Activated CD4-positive, alpha-beta T cell treated with anti-CD3 and anti-CD28 coated beads, Interleukin-2, Interleukin-6, amounts not matched to agents 100 ng/mL and 50 ng/mL, durations not matched to agents 16 hours and 8 hours (primary cell): ENCODE results near the gene MXD1.
"Not testable (repeated sequence)": the region's sequence is repeated elsewhere in the genome, so short reads cannot be mapped to it uniquely, and the experiment has no call there.

ENCODE experiments used
- DNase-seq: peaks from one replicate; pipeline ENCODE4 v3.0.0-alpha.2; 2020

The MXD1 gene

DNA sequence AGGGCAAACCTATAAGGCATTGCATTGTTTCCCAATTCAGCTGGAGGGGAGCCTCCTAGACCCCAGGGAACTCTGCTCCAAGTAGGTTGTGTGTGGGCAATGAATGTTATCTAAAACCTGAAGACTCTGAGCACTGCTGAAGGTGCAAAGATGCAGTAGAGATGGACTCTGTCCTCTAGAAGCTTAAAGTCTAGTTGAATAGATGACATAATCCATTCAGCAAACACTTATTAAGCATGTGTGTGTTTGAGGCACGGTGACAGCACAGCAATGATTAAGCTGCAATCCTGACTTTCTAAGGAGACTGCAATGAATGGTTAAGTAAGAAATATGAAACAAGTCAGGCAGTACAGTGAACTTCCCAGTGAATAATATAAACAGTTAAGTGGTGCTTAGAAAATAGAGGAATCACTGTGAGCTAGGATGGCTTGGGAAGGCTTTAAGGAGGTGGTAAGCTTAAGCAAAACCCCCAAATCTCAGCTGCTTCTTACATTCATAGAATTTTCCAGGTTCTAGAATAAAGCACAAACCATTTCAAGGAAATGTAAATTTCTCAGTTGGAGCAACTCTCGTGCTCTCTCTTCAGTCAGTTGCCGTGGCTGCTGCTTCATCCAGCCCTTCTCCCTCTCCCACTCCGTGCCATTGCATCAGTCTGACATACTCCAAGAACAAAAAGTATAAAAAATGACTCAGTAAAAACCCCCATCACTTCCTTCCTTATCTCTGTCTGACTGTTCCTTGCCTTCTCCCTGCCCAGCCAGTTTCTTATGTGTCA lies 19.1 kb downstream of the MXD1 start:
- DNase-seq, result peak; percentile 68

DNA sequence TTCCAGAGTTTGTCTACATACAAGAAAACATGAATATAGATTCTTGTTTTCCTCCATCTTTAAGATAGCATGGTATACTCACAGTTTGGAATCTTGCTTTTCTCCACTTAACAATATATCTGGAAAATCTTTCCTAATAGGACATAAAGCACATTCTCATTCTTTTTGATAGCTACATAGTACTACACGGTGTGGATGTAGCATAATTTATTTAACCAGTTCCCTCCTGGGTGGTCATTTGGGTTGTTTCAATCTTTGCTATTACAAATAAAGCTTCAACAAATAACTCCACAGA lies 19.7 kb downstream of the MXD1 start:
- DNase-seq, result no peak

DNA sequence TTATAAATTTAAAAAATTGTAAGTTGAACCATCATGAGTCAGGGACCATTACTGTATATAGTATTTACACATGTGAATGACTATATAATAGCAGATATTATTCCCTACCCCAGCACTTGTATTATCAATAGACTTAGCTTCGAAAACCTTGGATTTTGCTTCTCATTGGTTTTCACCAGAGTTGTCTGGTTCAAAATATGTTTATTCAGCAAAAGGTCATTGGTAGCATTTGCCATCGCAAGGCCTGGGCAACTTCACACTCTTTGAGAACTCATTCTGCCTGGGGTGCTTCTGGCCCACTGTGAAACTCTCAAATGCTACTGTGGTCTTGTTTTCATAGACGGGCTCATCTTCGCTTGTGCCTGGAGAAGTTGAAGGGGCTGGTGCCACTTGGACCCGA lies 20.1 kb downstream of the MXD1 start:
- DNase-seq, result no peak

DNA sequence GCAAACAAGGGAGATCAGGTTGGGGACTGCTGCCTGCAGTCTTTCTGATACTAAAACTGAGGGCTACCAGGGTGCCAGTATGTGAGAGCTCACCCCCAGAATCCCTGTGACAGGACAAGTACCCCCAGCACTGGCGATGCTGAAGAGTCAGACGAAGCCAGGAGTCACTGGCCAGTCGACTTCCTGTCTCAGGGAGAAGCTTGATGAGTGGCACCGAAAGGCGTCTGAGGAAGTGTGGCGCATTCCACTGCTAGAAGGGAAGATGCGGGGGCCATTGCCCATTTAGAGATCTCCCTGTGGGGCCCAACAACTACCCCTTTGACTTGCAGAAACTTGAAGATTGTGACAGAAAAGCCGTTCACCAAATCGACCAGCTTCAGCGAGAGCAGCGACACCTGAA lies 22.0 kb downstream of the MXD1 start:
- DNase-seq, result no peak

DNA sequence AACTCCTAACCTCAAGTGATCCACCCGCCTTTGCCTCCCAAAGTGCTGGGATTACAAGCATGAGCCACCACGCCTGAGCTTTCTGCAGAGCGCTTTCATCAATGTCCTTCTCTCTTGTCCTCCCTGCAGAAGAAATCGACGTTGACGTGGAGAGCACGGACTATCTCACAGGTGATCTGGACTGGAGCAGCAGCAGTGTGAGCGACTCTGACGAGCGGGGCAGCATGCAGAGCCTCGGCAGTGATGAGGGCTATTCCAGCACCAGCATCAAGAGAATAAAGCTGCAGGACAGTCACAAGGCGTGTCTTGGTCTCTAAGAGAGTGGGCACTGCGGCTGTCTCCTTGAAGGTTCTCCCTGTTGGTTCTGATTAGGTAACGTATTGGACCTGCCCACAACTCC lies 23.1 kb downstream of the MXD1 start:
- no peak for DNase-seq

DNA sequence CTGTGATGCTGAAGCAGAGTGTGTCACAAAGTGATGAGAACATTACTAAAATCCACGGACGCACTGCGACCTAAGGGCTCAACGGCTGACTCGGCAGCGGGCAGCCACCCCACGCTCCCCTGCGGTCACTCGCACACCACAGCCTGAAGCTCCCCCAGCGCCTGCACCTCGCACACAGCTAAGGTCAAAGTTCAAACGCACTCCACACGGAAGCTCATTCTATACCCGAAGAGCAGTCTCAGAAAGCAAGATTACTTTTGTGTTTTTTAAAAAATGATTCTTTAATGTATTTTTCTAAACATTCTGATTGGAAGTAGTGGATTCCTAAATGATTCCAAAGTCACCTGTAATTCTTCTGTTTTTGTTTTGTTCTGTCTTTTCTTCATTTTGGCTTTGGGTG lies 24.8 kb downstream of the MXD1 start:
- no peak for DNase-seq

DNA sequence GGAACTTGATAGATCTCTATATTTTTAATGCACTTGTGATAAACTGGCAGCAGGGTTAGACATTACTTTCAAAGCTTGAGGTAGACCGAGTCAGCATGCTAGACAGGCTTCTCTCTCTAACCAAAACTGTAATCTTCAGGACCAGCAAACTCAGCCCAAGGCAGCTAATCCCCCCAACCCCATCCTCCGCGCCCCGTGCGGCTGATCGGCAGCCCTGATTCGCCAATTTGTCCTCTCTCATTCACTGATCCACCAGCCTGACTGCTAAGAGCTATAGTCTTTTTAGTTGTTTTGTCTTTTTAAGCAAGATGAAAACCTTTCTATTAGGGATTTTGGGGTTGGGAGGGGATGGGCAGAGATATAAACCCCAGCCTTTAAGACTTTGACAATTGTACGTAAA lies 25.8 kb downstream of the MXD1 start:
- no peak for DNase-seq

DNA sequence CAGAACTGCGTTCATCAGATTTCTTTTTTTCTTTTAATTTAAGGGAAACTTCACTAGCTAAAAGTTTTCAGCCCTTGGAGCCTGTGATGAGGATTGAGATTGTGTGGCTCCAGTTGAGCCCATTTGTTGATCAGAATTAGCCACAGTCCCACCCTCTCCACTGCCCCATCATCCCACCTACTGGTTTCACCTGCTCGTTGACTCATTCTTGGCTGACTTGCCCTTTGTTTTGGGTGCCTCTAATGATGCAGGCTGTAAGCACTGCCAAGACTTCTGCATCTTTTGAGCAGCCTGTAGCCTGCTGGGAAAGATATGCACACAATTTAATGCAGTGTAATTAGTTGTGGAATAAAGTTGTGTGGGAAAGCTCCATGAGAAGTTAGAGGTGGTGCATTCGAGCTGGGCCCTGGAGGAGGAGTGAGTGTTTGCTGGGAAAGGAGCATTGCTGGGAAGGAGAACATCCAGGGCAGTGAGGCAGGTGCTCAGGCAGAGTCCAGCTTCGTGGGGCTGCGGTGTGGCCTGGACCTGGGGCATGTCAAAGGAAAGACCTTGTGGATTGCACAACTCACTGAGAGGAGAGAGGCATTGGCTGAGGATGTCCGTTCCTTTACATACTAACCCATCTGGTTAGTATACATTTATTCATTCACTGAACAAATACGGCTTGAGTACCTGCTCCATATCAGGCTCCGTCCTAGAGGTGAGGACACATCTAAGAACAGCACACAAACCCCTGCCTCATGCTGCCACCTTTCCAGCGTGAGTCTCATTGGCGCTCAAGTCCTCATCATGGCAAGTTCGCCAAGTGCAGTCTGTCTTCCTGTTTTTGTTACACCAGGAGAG lies 28.3 kb downstream of the MXD1 start:
- DNase-seq, result no peak

DNA sequence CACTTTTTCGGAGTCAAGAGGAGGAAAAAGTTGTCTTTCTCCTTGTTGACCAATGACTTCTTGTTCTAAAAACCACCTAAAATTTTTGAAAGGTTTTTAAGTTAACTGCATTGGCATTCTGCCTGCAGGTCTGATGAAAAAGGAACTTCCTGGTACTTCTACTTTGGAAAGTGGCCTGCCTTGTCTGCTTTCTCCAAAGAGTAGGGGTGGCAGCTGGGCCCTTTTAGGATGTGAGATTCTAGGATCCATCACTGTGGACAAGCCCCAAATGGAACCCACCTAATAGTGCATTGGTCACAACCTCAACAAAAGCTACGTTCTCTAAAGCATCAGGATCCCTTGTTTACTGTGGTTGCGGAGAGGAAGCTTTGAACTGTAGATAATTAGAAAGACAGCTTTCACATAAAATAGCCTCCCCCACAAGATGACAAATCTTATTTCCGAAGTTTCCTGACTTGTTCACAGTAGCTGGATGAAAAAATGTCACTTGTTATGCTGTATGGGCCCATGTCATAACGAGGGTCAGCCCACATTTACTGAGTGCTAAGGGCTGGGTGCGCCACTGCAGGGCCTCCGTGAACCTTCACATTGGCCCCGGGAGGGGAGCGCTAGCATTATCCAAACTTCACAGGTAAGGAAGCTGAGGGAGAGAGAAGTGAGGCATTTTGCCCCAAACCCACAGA lies 29.1 kb downstream of the MXD1 start:
- no peak for DNase-seq

DNA sequence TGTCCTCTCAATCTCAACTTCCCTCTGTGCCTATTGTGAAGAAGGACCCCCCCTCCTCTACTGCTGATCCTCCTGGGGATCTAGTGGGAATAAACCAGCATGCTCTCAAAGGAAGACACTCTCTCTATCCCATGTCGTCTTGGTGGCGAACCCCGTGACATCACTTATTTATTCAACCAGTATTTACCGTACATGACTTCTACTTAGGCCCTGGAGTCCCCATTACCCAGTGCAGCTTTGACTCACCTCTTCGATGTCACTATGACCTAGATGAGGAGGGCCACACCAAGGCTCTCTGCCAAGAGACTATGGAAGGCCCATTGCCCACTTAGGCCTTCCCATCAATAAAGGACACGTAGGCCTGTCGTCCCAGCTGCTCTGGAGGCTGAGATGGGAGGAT lies 29.8 kb downstream of the MXD1 start:
- no peak for DNase-seq

DNA sequence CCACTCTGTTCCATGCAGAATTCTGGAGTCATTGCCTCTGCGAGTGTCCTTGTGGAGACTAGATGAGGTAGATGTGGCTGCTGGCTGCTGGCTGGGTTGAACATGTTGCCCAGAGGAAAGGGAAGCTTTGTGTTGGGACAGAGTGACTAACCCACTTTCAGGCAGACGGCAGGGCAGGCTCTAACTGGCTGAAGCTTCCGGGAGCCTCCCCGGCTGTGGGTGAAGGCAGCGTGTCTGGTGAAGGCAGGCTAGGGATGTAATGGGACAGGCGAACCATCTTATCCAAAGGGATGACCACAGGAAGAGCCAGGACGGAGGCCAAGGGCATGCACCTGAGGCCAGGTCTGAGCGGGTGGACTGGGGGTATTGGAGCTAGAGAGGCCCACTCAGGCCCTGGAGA lies 30.5 kb downstream of the MXD1 start:
- DNase-seq, result peak; percentile 30

DNA sequence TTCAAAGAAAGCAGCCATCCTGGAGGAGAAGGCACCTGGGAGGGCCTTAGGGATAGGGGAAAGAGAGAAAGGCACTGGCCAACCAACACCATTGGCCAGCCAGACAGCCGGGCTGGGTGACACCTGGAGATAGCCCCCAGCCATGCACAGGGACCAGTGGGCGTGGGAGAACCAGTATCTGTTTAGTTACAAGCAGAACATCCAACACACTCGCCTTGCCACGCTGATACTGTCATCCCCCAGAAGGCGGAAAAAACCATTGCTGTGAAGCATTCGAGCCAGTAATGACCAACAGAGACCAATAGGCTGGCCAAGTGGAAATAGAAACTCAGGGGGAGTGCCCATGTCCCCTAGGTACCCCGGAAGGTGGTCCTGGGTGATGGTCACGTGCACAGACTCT lies 31.0 kb downstream of the MXD1 start:
- no peak for DNase-seq

DNA sequence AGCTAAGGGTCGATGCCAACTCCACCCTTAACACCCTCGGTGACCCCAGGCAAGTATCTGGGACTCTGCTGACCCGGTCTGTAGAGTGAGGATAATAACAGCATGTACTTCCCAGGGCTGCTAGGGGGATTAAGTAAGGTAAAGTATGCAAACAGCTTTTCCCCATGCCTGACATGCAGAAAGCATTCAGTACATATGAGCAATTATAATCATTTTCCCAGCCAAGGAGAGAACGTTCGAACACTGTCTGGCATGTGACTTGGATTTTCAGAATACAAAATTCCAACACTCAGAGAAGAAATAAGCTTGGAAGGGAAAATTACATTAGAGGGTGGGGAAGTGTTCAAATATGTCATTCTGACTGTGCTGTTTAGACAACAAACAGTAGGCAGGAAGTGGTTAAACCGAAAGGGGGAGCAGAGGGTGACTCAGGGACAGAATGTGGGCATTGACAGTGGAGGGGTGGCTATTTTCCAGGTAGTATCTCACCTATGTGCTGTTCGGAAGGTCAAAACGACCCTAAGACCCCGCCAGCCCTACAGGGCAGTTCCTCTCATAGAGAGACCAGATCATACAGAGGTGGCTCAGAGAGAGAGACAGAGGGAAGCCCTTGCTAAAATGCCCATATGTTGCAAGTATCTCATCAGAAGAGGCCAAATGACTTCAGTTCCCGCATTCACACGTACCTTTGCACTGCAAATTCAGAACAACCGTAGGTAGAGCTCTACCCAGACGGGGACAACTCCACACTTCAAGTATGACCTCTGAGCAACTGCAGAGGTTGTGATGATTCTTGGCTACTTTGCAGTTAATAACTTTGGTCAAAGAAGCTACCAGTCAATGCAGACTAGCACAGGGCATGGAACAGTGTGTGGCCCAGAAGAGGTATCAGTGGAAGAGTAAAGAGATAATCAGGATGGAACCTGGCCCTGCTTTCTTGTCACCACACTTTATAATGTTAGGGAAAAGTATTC lies 31.7 kb downstream of the MXD1 start:
- peak; percentile 84 for DNase-seq

DNA sequence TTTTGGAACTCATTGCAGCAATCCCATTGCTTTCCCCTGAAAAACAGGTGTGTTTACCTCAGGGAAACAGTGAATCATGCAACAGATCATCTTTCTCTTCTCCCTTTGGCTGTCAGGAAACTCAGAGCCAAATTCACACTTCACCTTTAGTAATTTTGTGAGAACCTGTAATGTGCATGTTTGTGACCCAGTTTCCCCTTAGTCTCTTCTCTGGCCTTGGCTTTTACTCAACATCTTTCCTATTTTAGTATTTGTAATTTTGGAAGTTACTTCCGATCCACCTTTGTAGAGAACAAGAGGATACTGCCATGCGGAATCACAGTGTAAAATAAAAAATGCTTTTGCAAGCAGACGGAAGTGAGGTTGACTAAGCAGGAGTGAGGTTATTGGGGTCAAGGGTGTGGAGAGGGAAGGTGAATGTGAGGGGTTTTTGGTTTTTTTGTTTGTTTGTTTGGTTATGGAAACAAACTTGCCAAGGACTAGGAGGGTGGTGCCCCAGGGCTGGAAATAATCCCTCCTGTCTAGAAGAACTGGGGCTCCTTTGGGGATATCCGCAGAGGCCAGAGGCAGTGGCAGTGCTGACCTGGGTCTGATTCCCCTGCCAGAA lies 32.5 kb downstream of the MXD1 start:
- DNase-seq, result no peak

DNA sequence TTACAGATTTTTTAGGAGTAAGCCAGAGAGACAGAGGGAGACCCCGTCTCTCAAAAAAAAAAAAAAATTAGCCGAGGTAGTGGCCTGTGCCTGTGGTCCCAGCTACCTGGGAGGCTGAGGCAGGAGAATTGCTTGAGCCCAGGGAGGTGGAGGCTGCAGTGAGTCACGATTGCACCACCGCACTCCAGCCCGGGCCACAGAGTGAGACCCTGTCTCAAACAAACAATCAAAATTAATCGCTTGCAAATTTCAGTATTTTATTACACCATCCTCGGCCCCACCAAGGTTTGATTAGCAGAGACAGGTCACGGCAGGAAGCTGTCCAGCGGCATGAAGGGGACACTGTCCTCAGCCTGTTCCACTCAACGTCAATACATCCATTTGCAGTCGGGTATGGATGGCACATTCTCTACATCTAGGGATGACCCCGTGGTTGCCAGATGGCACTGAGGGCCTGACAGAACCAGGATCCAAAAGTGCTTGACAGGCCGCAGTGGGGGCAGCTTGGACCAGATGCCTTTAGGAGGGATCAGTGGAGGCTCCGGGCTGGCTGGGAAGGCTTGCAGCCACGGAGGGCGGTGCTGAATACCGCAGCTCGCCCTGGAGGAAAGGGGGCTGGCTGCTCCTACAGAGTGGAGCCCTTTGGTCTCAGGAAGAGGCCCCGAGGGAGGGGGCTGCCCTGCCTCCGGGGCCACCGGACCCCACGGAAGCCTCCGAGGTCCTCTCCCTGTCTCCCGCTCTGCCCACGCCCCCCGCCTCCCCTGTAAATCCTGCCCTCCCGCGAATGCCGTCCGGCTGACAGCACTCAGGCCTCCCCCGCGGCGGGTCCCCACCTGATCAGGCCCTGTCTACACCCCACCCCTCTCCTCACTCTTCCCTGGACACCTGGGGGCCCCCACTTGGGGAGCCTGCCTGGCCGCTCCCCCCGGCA lies 33.4 kb downstream of the MXD1 start:
- DNase-seq, result no peak

DNA sequence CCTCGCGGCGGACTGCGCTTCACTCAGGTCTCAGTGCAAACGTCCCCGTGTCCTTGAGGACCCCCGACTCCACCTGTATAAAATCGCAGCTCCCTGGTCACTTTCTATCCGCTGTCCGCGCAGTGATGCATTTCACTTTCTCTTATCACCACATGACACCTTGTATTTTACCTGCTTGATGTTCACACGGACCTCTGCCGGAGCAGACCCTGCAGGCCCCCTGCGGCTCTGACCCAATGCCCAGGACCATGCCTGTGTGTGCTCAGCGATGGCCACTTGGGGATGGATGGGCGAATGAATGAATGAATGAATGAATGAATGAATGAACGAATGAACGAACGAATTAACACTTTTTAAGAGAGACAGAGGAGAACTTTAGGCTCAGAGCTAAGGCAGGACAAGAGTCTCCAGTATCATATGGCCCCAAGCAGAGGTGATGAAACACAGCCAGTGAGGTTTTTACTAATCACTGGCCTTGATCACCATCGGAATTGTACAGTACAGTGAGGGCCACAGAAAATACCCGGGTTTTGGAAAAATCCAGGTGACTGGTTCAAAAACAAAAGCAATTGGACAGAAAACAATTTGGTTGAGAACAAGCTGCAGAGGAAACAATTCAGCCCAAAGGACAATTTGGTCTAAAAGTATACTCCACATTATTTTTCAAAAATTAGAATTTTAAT lies 34.2 kb downstream of the MXD1 start:
- no peak for DNase-seq

DNA sequence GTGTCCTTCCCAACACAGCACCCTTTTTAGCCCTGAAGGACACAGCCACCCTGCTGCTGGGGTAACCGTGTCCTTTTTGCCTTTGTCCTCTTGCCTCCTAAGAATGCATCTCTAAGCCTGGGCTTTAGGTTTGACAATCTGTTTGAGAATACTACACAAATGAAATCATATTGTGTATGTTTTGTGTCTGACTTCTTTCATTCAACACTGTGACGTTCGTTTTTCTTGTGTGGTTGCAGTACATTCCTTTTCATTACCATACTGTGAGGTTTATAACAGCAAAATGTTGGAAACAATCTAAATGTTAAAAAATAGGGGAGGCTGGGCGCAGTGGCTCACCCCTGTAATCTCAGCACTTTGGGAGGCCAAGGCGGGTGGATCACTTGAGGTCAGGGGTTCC lies 35.3 kb downstream of the MXD1 start:
- no peak for DNase-seq

DNA sequence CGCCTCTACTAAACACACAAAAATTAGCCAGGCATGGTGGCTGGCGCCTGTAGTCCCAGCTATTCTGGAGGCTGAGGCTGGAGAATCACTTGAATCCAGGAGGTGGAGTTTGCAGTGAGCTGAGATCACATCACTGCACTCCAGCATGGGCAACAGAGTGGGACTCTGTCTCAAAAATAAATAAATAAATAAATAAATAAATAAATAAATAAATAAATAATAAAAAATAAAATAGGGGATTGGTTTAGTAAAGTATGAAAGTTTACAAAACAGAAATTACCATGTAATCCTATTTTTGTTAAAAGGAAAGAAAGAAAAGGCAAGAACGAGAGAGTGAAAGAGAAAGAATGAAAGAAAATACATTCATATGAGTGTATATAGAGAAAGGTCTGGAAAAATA lies 35.8 kb downstream of the MXD1 start:
- not testable (repeated sequence) for DNase-seq

DNA sequence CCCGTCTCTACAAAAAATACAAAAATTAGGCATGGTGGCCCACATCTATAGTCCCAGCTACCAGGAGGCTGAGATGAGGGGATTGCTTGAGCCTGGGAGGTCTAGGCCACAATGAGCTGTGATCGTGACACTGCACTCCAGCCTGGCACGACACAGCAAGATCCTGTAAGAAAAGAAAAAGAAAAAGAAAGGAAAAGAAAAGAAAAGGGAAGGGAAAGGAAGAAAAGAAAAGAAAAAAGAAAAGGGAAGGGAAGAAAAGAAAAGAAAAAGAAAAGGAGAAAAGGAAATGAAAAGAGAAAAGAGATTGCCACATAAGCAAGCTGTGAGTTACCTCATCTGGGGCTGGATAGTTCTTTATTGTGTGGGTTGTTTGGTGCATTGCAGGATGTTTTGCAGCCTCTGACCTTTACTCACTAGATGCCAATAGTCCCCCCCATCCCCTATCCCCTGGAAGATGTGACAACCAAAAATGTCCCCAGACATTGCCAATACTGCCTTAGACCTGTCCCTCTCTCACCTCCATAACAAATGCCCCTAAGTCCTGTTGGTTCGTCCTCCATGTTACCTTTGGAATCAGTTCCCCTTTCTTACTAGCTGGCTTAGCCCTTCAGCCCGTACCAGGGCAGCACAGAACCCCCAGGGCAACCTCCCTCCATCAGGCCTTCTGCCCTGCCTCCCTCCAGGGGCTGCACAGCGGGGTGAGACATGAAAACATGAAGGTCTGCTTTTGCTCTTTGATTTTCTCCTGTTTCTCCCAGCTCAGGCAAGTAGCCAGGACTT lies 37.6 kb downstream of the MXD1 start:
- DNase-seq, result no peak

DNA sequence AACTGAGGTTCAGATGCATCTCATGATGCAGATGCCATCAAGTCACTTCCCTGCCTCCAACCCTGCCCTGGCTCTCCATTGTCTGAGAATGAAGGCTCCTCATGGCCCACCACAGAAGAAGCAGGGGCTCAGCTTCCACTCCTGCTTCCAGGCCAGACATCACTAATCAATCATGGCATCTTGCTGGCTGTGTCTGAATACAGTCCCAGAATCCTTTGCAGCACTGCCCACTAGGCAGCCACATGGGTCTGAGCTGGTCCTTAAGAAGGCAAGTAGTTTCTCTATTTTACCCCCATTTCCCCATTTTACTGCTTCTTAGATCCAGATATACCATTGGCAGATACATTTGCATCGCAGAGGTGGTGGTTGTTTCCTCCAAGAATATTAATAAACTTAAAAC lies 39.2 kb downstream of the MXD1 start:
- DNase-seq, result no peak
